Smooth muscle cell (in vitro differentiated cells): Measurements from ENCODE around the gene EP400. TPM values are rescaled to one million over a fixed set of nuclear protein-coding genes. Genes with fewer than 3 reads are reported as not detected.

Experiments
- DNase-seq: peaks from one replicate; lab custom pipeline; 2025; ENCODE audit not compliant: unreplicated experiment; lab: John Stamatoyannopoulos, UW
- H2AFZ ChIP-seq: fragments of 200-600 bp; sonication (generic); 2 replicates; pipeline ENCODE4 v1.6.0; 2016; ENCODE audit warnings: antibody characterized with exemption, low read depth, mild to moderate bottlenecking
- H3F3A ChIP-seq: fragments of 200-600 bp; sonication (generic); 2 replicates; pipeline ENCODE4 v1.6.0; 2017; ENCODE audit warnings: antibody characterized with exemption, low read depth
- H3K27ac ChIP-seq: fragments of 200-600 bp; sonication (generic); 2 replicates; pipeline ENCODE4 v1.5.1; 2016; ENCODE audit warnings: low read depth, mild to moderate bottlenecking
- H3K27me3 ChIP-seq: fragments of 200-600 bp; sonication (generic); 2 replicates; pipeline ENCODE4 v1.6.1; 2016; ENCODE audit warnings: low read depth, mild to moderate bottlenecking
- H3K36me3 ChIP-seq: fragments of 200-600 bp; sonication (generic); 2 replicates; pipeline ENCODE4 v1.5.1; 2016; ENCODE audit warnings: low read depth
- H3K4me1 ChIP-seq: fragments of 200-600 bp; sonication (generic); 2 replicates; pipeline ENCODE4 v1.5.1; 2016; ENCODE audit warnings: low read depth
- H3K4me2 ChIP-seq: fragments of 200-600 bp; sonication (generic); 2 replicates; pipeline ENCODE4 v1.6.0; 2016; ENCODE audit warnings: mild to moderate bottlenecking
- H3K4me3 ChIP-seq: fragments of 200-600 bp; sonication (generic); 2 replicates; pipeline ENCODE4 v1.5.1; 2016; ENCODE audit warnings: mild to moderate bottlenecking
- H3K79me2 ChIP-seq: fragments of 200-600 bp; sonication (generic); 2 replicates; pipeline ENCODE4 v1.6.0; 2016; ENCODE audit warnings: low read depth, mild to moderate bottlenecking
- H3K9ac ChIP-seq: fragments of 200-600 bp; sonication (generic); 2 replicates; pipeline ENCODE4 v1.6.0; 2016; ENCODE audit warnings: low read depth
- H3K9me3 ChIP-seq: fragments of 200-600 bp; sonication (generic); replicated peaks from 2 replicates; pipeline ENCODE4 v1.5.1; 2016; ENCODE audit warnings: low read depth
- H4K20me1 ChIP-seq: fragments of 200-600 bp; sonication (generic); 2 replicates; pipeline ENCODE4 v1.6.0; 2016; ENCODE audit warnings: low read depth
- CTCF ChIP-seq: fragments of 200-600 bp; sonication (generic); IDR thresholded peaks from 2 replicates; pipeline ENCODE4 v1.5.1; 2017; ENCODE audit warnings: borderline replicate concordance, mild to moderate bottlenecking, antibody characterized with exemption; ENCODE audit not compliant: insufficient read depth, poor library complexity, severe bottlenecking
- WGBS: methylation state at CpG from one replicate; pipeline ENCODE4 v1.1.7; 2016; ENCODE audit warnings: low lambda C conversion rate; 5-methylcytosine and 5-hydroxymethylcytosine counted together
- polyA plus RNA-seq: library from polyadenylated mRNA; unstranded; fragments of >200 nt; fragmentation: Nextera tagmentation; extraction: Ambion mirVana; gene quantifications from 2 replicates; pipeline ENCODE4 v1.2.1, GENCODE V29; 2016
- total RNA-seq: library from RNA; depleted of rRNA; stranded (reverse); fragments of >200 nt; gene quantifications from 2 replicates; pipeline ENCODE4 v1.2.3, GENCODE V29; 2014

EP400 gene
- total and polyA plus RNA-seq, 2 experiments from 2014 or later = 6.6 to 13.6 TPM

DNA sequence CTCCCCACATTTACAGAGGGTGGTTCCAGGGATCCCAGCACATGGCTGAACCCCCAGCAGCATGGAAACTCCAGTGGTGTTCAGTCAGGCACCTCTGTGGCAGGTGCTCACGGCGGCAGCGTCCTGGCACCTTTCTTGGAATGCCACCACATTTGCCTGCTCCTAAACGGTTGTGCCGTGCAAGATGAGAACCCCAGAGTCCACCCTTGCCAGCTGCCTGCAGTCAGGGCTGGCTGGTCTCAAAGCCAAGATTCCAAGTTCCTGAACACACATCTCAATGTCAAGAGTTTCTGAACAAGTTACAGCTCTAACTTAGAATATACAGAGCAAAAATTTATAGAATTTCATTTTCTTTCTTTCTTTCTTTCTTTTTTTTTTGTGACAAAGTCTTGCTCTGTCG, 155.7 kb downstream of the EP400 start:
- peaks cover 65% of the 10 kb centered on the region for H4K20me1 ChIP-seq
- no peaks in the 10 kb centered on the region for H3K36me3 ChIP-seq
- no peak overlapping the region for H3K27ac ChIP-seq
- H3K27me3 ChIP-seq = no peaks in the 10 kb centered on the region
- peaks cover 3% of the 10 kb centered on the region for H3K79me2 ChIP-seq
- H2AFZ ChIP-seq = no peak overlapping the region
- 94% methylated on average over 6 of the region's 6 CpGs for WGBS
- no peak overlapping the region for H3K4me3 ChIP-seq
- DNase-seq = no peak
- H3K9ac ChIP-seq = no peak overlapping the region
- H3F3A ChIP-seq = no peaks in the 10 kb centered on the region
- H3K9me3 ChIP-seq = no peaks in the 10 kb centered on the region
- TF ChIP-seq CTCF = no peak
- H3K4me1 ChIP-seq = no peaks in the 10 kb centered on the region
- H3K4me2 ChIP-seq = no peak overlapping the region

DNA sequence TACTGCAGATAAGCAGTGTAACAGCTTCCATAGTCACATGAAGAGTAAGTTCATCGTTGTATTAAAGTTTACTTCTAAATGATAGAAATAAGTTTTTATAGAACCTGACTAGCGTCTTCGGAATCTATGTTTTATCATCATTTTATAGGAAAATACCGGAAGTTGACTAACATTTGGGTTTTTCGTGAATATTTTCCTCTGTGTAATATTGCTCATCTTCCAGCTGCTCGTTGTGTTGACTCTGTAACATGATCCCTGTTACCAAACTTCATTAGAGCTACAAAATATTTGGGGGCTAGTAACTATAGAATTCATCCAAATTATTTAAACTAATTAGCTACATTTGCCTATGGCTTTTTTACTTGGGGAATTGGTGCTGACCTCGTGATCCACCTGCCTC, 157.2 kb downstream of the EP400 start:
- Histone ChIP-seq H3K9me3 (no peaks in the 10 kb centered on the region), H3K4me1 (no peaks in the 10 kb centered on the region), H3K27me3 (no peaks in the 10 kb centered on the region), H3K79me2 (peaks cover 3% of the 10 kb centered on the region), H3K9ac (no peak overlapping the region), H3K4me3 (no peak overlapping the region), H2AFZ (no peak overlapping the region), H3F3A (no peaks in the 10 kb centered on the region), H4K20me1 (peaks cover 53% of the 10 kb centered on the region), H3K36me3 (no peaks in the 10 kb centered on the region), H3K4me2 (no peak overlapping the region), H3K27ac (no peak overlapping the region)
- no peak for TF ChIP-seq CTCF
- WGBS = 97% methylated on average over 7 of the region's 7 CpGs
- no peak for DNase-seq

DNA sequence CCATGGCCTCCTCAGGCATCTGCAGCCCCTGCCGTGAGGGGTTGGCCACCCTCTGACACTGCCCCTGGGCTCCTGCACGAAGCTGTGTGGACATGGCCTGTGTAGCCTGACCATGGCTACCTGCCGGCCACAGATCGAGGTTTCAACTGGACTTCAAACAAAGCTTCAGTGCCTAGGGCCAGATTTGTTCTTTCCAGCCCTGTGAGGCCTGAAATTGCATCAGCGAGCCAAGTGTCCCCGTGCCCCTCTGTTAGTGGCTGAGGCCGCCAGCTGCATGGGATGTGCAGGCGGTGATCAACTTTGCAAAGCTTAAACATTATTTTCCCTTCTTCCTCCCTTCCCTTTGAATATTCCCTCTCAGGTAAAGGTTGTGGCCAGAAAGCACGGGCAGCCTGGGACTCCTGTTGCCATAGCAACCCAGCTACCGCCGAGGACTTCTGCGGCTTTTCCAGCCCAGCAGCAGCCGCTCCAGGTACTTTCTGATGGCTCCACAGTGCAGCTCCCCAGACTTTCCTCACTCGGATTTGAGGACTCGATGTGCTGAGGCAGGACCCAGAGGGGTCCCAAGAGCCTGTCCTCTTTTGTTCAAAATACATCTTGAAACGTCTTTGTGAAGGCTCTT, 158.6 kb downstream of the EP400 start:
- Histone ChIP-seq H3K4me1 (no peaks in the 10 kb centered on the region), H3K36me3 (no peaks in the 10 kb centered on the region), H3K4me3 (no peak overlapping the region), H2AFZ (no peak overlapping the region), H3K79me2 (peaks cover 3% of the 10 kb centered on the region), H3K9ac (no peak overlapping the region), H3K9me3 (no peaks in the 10 kb centered on the region), H3K27me3 (no peaks in the 10 kb centered on the region), H3K27ac (no peak overlapping the region), H4K20me1 (peaks cover 44% of the 10 kb centered on the region), H3K4me2 (no peak overlapping the region), H3F3A (no peaks in the 10 kb centered on the region)
- DNase-seq = no peak
- no peak for TF ChIP-seq CTCF
- WGBS = 87% methylated on average over 16 of the region's 16 CpGs

GRCh38 chr12:132109741-132110140, 160.0 kb downstream of the EP400 start:
- Histone ChIP-seq H2AFZ (no peak overlapping the region), H3K4me2 (no peak overlapping the region), H3K4me3 (no peak overlapping the region), H4K20me1 (peaks cover 38% of the 10 kb centered on the region), H3K36me3 (no peaks in the 10 kb centered on the region), H3K4me1 (no peaks in the 10 kb centered on the region), H3K27me3 (no peaks in the 10 kb centered on the region), H3F3A (no peaks in the 10 kb centered on the region), H3K79me2 (peaks cover 3% of the 10 kb centered on the region), H3K27ac (no peak overlapping the region), H3K9me3 (no peaks in the 10 kb centered on the region), H3K9ac (no peak overlapping the region)
- no peak for DNase-seq
- TF ChIP-seq CTCF = no peak
- 97% methylated on average over 8 of the region's 8 CpGs for WGBS
